Measurements from ENCODE around the gene TCEANC.

DNA sequence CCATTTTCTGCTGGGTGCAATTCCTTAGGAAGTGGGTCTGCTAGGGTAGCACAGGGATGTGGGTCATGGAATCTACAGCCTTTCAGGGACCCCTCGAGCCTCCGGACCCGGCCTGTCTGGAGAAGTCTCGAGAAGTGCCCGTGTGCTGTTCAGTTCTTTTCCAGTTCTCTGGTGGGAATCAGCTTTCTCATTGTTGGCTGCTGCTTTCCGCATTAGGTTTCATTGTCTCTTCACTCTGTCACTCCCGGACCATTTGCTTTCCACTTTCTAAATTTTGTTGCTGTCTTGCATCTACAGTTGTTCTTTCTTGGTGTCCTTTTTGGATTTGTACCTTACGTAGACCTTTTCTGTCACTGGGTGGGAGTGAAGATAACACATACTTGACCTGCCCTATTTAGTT lies 42.0 kb downstream of the TCEANC start:
- no peak for TF ChIP-seq CTCF (IDR thresholded peaks at IDR 0.05; ENCODE audit: borderline replicate concordance, extremely low read depth, low read length, poor library complexity, severe bottlenecking)
- no peak for TF ChIP-seq EZH2 (IDR thresholded peaks at IDR 0.05; ENCODE audit: borderline replicate concordance, low read depth, low read length, severe bottlenecking)
